Thoracic aorta (tissue), 2 donors: ENCODE measurements around the gene PLA2R1. TPM values are rescaled to one million over a fixed set of nuclear protein-coding genes. Genes with fewer than 3 reads are reported as not detected.
"Not testable (repeated sequence)": the region's sequence is repeated elsewhere in the genome, so short reads cannot be mapped to it uniquely, and the experiment has no call there.

Experiments
- ATAC-seq: fragments of 150-250 bp; one replicate; pipeline ENCODE4 v1.8.0; 2017; ENCODE audit warnings: low read depth; ENCODE audit not compliant: insufficient number of reproducible peaks, low FRiP score
- DNase-seq: peaks from one replicate; pipeline ENCODE4 v3.0.0-alpha.2; 2020; ENCODE audit warnings: low spot score
- H3K27ac ChIP-seq, 2 donors: fragments of 200-600 bp; sonication (generic); 1 replicate in 1 of 2; 2 replicates in 1 of 2; pipeline ENCODE4 v1.5.1; 2016; ENCODE audit warnings: mild to moderate bottlenecking in 2 of 2, moderate library complexity in 2 of 2
- H3K27me3 ChIP-seq: fragments of 200-600 bp; sonication (generic); replicated peaks from 2 replicates; pipeline ENCODE4 v1.6.0; 2016; ENCODE audit warnings: mild to moderate bottlenecking; ENCODE audit not compliant: insufficient read depth
- H3K36me3 ChIP-seq: fragments of 200-600 bp; sonication (generic); one replicate; pipeline ENCODE4 v1.5.1; 2016
- H3K4me1 ChIP-seq, 2 donors: fragments of 200-600 bp; sonication (generic); 1 replicate in 1 of 2; 2 replicates in 1 of 2; pipeline versions ENCODE4 v1.5.1 to v1.6.0; 2016; ENCODE audit warnings: low read depth in 2 of 2, mild to moderate bottlenecking in 1 of 2; ENCODE audit not compliant: control insufficient read depth in 1 of 2
- H3K4me3 ChIP-seq: fragments of 200-600 bp; sonication (generic); 2 replicates; pipeline ENCODE4 v1.5.1; 2016; ENCODE audit warnings: mild to moderate bottlenecking
- H3K9me3 ChIP-seq: fragments of 200-600 bp; sonication (generic); 2 replicates; pipeline ENCODE4 v1.5.1; 2016
- CTCF ChIP-seq: fragments of 200-600 bp; sonication (generic); IDR thresholded peaks from one replicate; pipeline ENCODE4 v1.5.1; 2019; ENCODE audit warnings: antibody characterized with exemption
- total RNA-seq, 2 donors: library from RNA; depleted of rRNA; stranded (reverse); fragments of >200 nt; gene quantifications; one replicate each; pipeline versions ENCODE4 v1.1.0 to v1.2.3, GENCODE V29; 2016

PLA2R1 gene
- total RNA-seq, 2 donors from 2014 or later, result 28.3 to 28.7 TPM

DNA sequence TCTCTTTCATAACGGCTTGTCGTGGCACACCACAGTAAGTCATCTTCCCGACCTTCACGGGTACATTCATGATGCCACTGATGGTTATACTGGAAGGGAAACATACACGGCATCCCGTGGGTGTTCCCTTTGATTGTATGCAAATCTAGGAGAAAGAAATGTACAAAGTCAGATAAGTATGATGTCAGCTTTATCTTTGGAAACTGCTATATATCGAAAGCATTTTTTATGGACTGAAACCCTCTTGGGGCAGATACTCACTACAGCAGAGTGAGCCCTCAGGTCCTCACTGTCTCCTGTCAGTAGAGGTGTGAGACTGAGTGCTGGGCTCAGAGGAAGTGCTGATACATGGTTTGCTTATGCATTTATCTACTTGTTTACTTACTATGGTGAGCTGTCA lies 20.4 kb downstream of the PLA2R1 start:
- Histone ChIP-seq H3K9me3 (no peaks in the 10 kb centered on the region), H3K36me3 (peaks cover 8% of the 10 kb centered on the region), H3K4me3 (no peak overlapping the region), H3K4me1 (peaks cover 16 to 22% of the 10 kb centered on the region in 2 donors), H3K27me3 (no peaks in the 10 kb centered on the region), H3K27ac (no peak overlapping the region)
- DNase-seq (no peak), ATAC-seq (no peak)
- TF ChIP-seq CTCF, result no peak

GRCh38 chr2:160041091-160041490 lies 21.3 kb downstream of the PLA2R1 start:
- Histone ChIP-seq H3K4me1 (peaks cover 16 to 22% of the 10 kb centered on the region in 2 donors), H3K27me3 (no peaks in the 10 kb centered on the region), H3K27ac (no peak overlapping the region), H3K9me3 (no peaks in the 10 kb centered on the region), H3K36me3 (peaks cover 8% of the 10 kb centered on the region), H3K4me3 (no peak overlapping the region)
- DNase-seq (no peak), ATAC-seq (no peak)
- TF ChIP-seq CTCF, result no peak

- TF ChIP-seq CTCF, result no peak
- Histone ChIP-seq H3K36me3 (peaks cover 3% of the 10 kb centered on the region), H3K27ac (no peak overlapping the region), H3K4me3 (no peak overlapping the region), H3K9me3 (no peaks in the 10 kb centered on the region), H3K27me3 (no peaks in the 10 kb centered on the region), H3K4me1 (peaks cover 18 to 25% of the 10 kb centered on the region in 2 donors)
- DNase-seq, result no peak
- no peak for ATAC-seq
These were observed 23.1 kb downstream of the PLA2R1 start for GRCh38 chr2:160039166-160039903.

DNA sequence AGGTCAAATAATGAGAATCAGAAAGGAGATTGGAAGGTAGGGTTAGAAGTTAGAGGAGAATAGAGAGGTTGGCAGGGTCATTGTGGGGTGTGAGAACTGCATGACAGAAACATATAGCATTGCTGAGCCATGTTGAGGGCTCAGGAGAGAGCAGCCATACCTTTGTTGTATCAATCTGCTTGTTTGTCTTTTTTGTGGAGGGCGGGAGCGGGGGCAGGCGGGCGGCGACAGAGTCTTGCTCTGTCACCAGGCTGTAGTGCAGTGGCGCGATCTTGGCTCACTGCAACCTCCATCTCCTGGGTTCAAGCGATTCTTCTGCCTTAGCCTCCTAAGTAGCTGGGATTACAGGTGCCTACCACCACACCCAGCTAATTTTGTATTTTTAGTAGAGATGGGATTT lies 23.8 kb downstream of the PLA2R1 start:
- H3K9me3 ChIP-seq, H3K4me3 ChIP-seq, H3K27me3 ChIP-seq, H3K27ac ChIP-seq, ATAC-seq, DNase-seq, H3K36me3 ChIP-seq: not testable (repeated sequence)
- peaks cover 20 to 31% of the 10 kb centered on the region in 2 donors for H3K4me1 ChIP-seq

GRCh38 chr2:160036736-160037135 lies 25.7 kb downstream of the PLA2R1 start:
- H3K36me3 ChIP-seq, result peaks cover 3% of the 10 kb centered on the region
- TF ChIP-seq CTCF, result no peak
- no peak overlapping the region for H3K4me3 ChIP-seq
- DNase-seq (no peak), ATAC-seq (no peak)
- H3K4me1 ChIP-seq, result peaks cover 20 to 33% of the 10 kb centered on the region in 2 donors
- no peak overlapping the region for H3K27ac ChIP-seq
- no peaks in the 10 kb centered on the region for H3K9me3 ChIP-seq
- H3K27me3 ChIP-seq, result no peaks in the 10 kb centered on the region

- Histone ChIP-seq H3K36me3 (peaks cover 3% of the 10 kb centered on the region), H3K9me3 (no peaks in the 10 kb centered on the region), H3K27me3 (no peaks in the 10 kb centered on the region), H3K27ac (no peak overlapping the region), H3K4me1 (peaks cover 19 to 25% of the 10 kb centered on the region in 2 donors), H3K4me3 (no peak overlapping the region)
- no peak for TF ChIP-seq CTCF
- ATAC-seq, result no peak
- no peak for DNase-seq
These were observed 27.3 kb downstream of the PLA2R1 start for GRCh38 chr2:160035125-160035524.
